GM21367 (cell line): Measurements from ENCODE around the gene EEF1A1.
"Not testable (repeated sequence)": the region's sequence is repeated elsewhere in the genome, so short reads cannot be mapped to it uniquely, and the experiment has no call there.

ENCODE experiments used
- ATAC-seq: cut with Tn5 transposase; IDR thresholded peaks from one replicate; pipeline ENCODE4 v1.9.1; 2021; ENCODE audit not compliant: unreplicated experiment

The EEF1A1 gene

GRCh38 chr6:73538116-73538779 is 17.4 kb upstream of the EEF1A1 start:
- no peak for ATAC-seq

- no peak for ATAC-seq
These were observed 16.8 kb upstream of the EEF1A1 start for GRCh38 chr6:73537677-73538076.

GRCh38 chr6:73534628-73535027 is 13.8 kb upstream of the EEF1A1 start:
- no peak for ATAC-seq

GRCh38 chr6:73532293-73532692 is 11.5 kb upstream of the EEF1A1 start:
- ATAC-seq: no peak

GRCh38 chr6:73528897-73529296 is 8.1 kb upstream of the EEF1A1 start:
- no peak for ATAC-seq

GRCh38 chr6:73525546-73526330 is 4.9 kb upstream of the EEF1A1 start:
- no peak for ATAC-seq

GRCh38 chr6:73523434-73524123 is 2.7 kb upstream of the EEF1A1 start:
- ATAC-seq: peak; percentile 41

GRCh38 chr6:73521351-73521985 is 636 bp upstream of the EEF1A1 start:
- peak; percentile 25 for ATAC-seq

GRCh38 chr6:73519926-73520687 is 725 bp downstream of the EEF1A1 start:
- ATAC-seq: no peak

- ATAC-seq: not testable (repeated sequence)
These were observed 1.6 kb downstream of the EEF1A1 start for GRCh38 chr6:73518982-73519881.

GRCh38 chr6:73518100-73518981 is 2.5 kb downstream of the EEF1A1 start:
- not testable (repeated sequence) for ATAC-seq

- no peak for ATAC-seq
These were observed 4.0 kb downstream of the EEF1A1 start for GRCh38 chr6:73516514-73517489.

GRCh38 chr6:73515204-73515655 is 5.6 kb downstream of the EEF1A1 start:
- ATAC-seq: peak; percentile 43

- ATAC-seq: peak; percentile 16
These were observed 6.1 kb downstream of the EEF1A1 start for GRCh38 chr6:73514746-73515110.

GRCh38 chr6:73513496-73513854 is 7.4 kb downstream of the EEF1A1 start:
- no peak for ATAC-seq

GRCh38 chr6:73511796-73512195 is 9.0 kb downstream of the EEF1A1 start:
- no peak for ATAC-seq

- no peak for ATAC-seq
These were observed 11.0 kb downstream of the EEF1A1 start for GRCh38 chr6:73509851-73510250.

- ATAC-seq: no peak
These were observed 12.1 kb downstream of the EEF1A1 start for GRCh38 chr6:73508776-73509175.
